ENCODE results near the gene MYO9A. TPM values are rescaled to one million over a fixed set of nuclear protein-coding genes. Genes with fewer than 3 reads are reported as not detected.
"Not testable (repeated sequence)": the region's sequence is repeated elsewhere in the genome, so short reads cannot be mapped to it uniquely, and the experiment has no call there.

The MYO9A gene
- polyA plus RNA-seq, 3 donors = 2.2 to 7.9 (median 5.7) TPM

- WGBS, 3 donors = 93 to 95% (median 95%) methylated on average over 2 of the region's 2 CpGs
Observed at GRCh38 chr15:71932689-71933088, 185.3 kb downstream of the MYO9A start.

GRCh38 chr15:71931261-71931660 lies 186.7 kb downstream of the MYO9A start:
- WGBS, 3 donors = 99 to 100% (median 100%) methylated on average over 1 of the region's 1 CpG
- no peak overlapping the region for H3K27ac ChIP-seq (ENCODE audit: low read depth, low read length)

More at GRCh38 chr15:71932689-71933088, 185.3 kb downstream of the MYO9A start:
- no peak overlapping the region for H3K27ac ChIP-seq (ENCODE audit: low read depth, low read length)

DNA sequence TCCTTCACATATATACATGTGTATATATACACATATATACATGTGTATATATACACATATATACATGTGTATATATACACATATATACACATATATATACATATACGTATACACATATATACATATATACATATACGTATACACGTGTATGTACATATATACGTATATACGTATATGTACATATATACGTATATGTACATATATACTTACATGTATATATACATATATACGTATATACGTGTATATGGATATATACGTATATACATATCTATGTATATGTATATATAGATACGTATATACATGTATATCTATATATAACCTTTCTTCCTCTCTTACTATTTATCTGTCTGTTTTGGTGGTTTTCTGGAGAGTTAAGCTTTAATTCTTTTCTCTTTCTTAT lies 192.8 kb downstream of the MYO9A start:
- H3K27ac ChIP-seq (ENCODE audit: low read depth, low read length) = no peak overlapping the region
- WGBS, 3 donors = 95 to 97% (median 96%) methylated on average over 10 of the region's 10 CpGs

- no peak overlapping the region for H3K27ac ChIP-seq (ENCODE audit: low read depth, low read length)
- WGBS, 3 donors = 91 to 97% (median 97%) methylated on average over 3 of the region's 3 CpGs
Observed at GRCh38 chr15:71921191-71921590, 196.8 kb downstream of the MYO9A start.

DNA sequence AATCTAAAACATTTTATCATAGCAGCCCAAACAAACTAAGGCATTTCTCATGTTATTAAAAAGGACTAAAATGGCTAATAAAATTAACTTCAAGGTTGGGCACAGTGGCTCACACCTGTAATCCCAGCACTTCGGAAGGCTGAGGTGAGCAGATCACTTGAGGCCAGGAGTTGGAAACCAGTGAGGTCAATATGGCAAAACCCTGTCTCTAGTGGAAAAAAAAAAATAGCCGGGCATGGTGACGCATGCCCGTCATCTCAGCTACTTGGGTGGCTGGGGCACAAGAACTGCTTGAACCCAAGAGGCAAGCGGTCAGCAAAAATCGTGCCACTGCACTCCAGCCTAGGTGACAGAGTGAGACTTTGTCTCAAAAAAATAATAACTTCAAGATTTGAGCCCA lies 197.4 kb downstream of the MYO9A start:
- H3K27ac ChIP-seq (ENCODE audit: low read depth, low read length) = no peak overlapping the region
- 95 to 98% (median 96%) methylated on average over 6 of the region's 6 CpGs for WGBS, 3 donors

DNA sequence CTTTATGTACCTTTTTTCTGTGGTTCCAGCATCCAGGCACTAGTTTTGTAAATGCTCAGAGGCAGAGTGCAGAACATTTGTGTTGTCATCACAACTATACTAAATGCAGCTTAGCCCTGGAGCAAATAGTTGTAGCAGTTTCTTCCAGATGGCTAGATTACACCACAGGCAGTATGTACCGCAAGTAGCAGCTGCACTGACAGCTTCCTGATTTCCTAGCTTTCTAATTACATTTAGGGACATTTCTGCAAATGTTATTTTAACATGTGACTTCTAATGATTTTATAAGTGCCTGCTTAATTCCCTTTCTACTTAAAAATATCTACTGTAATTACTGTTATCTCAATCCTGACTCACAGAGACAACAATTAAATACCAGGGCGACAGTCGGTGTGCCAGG lies 201.1 kb downstream of the MYO9A start:
- no peak overlapping the region for H3K27ac ChIP-seq (ENCODE audit: low read depth, low read length)
- WGBS, 3 donors = 78 to 93% (median 85%) methylated on average over 3 of the region's 3 CpGs

- H3K27ac ChIP-seq (ENCODE audit: low read depth, low read length) = no peak overlapping the region
- 91 to 95% (median 95%) methylated on average over 3 of the region's 3 CpGs for WGBS, 3 donors
Observed at GRCh38 chr15:71914092-71914491, 203.9 kb downstream of the MYO9A start.

DNA sequence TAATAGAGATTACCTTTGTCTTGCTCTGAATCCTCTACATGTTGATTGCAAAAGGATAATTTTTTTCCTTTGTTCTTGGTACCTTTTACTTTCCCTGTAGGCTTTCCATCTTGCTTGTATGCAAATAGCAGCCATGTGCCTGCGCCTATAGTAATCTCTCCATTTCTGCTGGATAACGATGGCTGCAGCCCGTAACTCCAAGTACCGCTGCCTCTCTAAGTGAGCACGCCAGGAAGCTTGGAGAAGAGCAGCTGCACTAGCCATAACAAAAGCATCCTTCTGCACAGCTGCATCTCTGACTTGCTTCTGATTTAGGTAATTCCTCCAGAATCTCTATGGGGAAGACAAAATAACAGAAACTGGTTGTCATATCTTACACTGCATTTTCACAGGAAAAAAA lies 218.3 kb downstream of the MYO9A start:
- WGBS, 3 donors = 96 to 98% (median 97%) methylated on average over 5 of the region's 5 CpGs
- no peak overlapping the region for H3K27ac ChIP-seq (ENCODE audit: low read depth, low read length)

- H3K27ac ChIP-seq (ENCODE audit: low read depth, low read length) = no peak overlapping the region
- WGBS, 3 donors = 80 to 95% (median 88%) methylated on average over 1 of the region's 1 CpG
Observed at GRCh38 chr15:71893691-71894090, 224.3 kb downstream of the MYO9A start.

DNA sequence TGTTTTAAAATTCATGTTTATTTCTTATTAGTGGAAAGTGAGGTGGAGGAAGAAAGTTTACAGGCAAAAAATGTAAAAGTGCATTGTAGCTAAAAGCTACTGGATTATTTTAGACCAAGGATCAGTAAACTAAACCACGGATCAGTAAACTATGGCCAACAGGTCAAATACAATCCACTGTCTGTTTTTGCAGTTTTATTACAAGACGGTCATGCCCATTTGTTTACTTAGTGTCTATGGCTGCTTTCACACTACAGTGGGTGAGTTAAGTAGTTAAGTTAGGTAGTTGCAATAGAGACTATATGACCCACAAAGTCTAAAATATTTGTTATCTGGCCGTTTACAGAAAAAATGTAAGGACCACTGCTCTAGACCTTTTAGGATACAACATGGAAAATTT lies 225.6 kb downstream of the MYO9A start:
- H3K27ac ChIP-seq (ENCODE audit: low read depth, low read length) = no peak overlapping the region
- WGBS, 3 donors = 88 to 96% (median 94%) methylated on average over 3 of the region's 3 CpGs

GRCh38 chr15:71891026-71891425 lies 226.9 kb downstream of the MYO9A start:
- no peak overlapping the region for H3K27ac ChIP-seq (ENCODE audit: low read depth, low read length)
- 84 to 85% (median 84%) methylated on average over 4 of the region's 4 CpGs for WGBS, 3 donors

GRCh38 chr15:71889947-71890346 lies 228.0 kb downstream of the MYO9A start:
- WGBS, 3 donors = 97 to 100% (median 97%) methylated on average over 1 of the region's 1 CpG
- H3K27ac ChIP-seq (ENCODE audit: low read depth, low read length) = no peak overlapping the region

DNA sequence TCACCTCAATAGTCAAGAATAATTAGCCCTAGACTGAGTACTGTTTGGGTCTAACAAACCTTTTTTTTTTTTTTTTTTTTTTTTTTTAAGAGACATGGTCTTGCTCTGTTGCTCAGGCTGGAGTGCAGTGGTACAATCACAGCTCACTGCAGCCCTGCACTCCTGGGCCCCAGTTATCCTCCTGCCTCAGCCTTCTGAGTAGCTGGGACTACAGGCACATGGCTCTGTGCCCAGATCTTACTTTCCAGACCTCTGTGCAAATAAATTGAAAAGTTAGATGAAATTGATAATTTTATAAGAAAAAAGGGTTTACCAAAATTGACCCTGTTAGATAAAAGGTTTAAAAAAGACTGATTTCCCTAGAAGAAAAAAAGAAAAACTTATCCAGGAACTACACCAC lies 228.6 kb downstream of the MYO9A start:
- H3K27ac ChIP-seq (ENCODE audit: low read depth, low read length) = no peak overlapping the region

GRCh38 chr15:71888797-71889196 lies 229.2 kb downstream of the MYO9A start:
- H3K27ac ChIP-seq (ENCODE audit: low read depth, low read length) = no peak overlapping the region
- WGBS, 3 donors = 93 to 100% (median 97%) methylated on average over 1 of the region's 1 CpG

DNA sequence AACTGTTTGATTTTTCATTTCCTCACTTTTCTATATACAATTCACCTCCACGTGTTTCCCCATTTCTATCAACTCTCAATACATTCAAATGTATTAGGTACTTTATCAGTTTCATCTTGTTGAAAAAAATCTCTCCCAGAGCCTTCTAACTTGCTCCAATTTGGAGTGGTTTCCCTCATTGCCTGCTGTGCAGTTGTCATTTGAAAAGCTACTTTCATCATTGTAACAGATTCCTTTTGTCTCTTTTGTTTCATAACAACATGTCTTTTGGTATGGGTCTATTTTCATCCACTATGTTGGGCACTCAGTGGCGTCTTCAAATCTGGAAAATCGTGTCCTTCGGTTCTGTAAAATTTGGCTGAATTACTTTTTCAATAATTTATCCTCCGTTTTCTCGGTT lies 232.6 kb downstream of the MYO9A start:
- 94 to 97% (median 95%) methylated on average over 6 of the region's 6 CpGs for WGBS, 3 donors
- no peak overlapping the region for H3K27ac ChIP-seq (ENCODE audit: low read depth, low read length)

- 97 to 100% (median 100%) methylated on average over 1 of the region's 1 CpG for WGBS, 3 donors
- no peak overlapping the region for H3K27ac ChIP-seq (ENCODE audit: low read depth, low read length)
Observed at GRCh38 chr15:71883447-71883846, 234.5 kb downstream of the MYO9A start.

DNA sequence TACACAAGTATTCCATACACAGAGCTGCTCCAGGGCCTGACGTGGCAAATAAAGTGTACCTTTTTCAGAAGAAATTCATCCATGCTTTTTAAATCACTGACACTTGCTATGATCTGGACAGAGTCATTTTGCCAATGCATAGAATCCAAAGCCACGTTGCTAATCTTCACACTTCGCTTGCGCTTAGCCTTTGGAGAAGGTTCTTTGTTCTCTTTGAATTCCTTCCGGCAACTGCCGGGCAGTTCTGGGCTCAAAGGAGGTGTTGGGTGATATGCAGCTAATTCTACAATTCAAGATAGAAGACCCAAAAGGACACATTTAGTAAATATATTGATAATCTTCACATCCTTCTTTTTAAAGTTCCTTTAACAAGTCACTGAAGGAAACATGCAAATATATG lies 237.7 kb downstream of the MYO9A start:
- WGBS, 3 donors = 90 to 93% (median 93%) methylated on average over 6 of the region's 6 CpGs
- H3K27ac ChIP-seq (ENCODE audit: low read depth, low read length) = no peak overlapping the region

- no peak overlapping the region for H3K27ac ChIP-seq (ENCODE audit: low read depth, low read length)
- 86 to 95% (median 90%) methylated on average over 3 of the region's 3 CpGs for WGBS, 3 donors
Observed at GRCh38 chr15:71874245-71874644, 243.7 kb downstream of the MYO9A start.

DNA sequence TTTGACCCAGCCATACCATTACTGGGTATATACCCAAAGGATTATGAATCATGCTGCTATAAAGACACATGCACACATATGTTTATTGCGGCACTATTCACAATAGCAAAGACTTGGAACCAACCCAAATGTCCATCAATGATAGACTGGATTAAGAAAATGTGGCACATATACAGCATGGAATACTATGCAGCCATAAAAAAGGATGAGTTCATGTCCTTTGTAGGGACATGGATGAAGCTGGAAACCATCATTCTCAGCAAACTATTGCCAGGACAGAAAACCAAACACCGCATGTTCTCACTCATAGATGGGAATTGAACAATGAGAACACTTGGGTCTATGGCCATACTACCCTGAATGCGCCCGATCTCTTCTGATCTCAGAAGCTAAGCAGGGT lies 259.7 kb downstream of the MYO9A start:
- H3K27ac ChIP-seq (ENCODE audit: low read depth, low read length) = not testable (repeated sequence)
- 94 to 95% (median 94%) methylated on average over 4 of the region's 4 CpGs for WGBS, 3 donors

- WGBS, 3 donors = 87 to 100% (median 92%) methylated on average over 1 of the region's 1 CpG
- H3K27ac ChIP-seq (ENCODE audit: low read depth, low read length) = no peak overlapping the region
Observed at GRCh38 chr15:71853543-71853942, 264.4 kb downstream of the MYO9A start.

GRCh38 chr15:71844916-71845315 lies 273.0 kb downstream of the MYO9A start:
- no peak overlapping the region for H3K27ac ChIP-seq (ENCODE audit: low read depth, low read length)
- 64 to 89% (median 72%) methylated on average over 2 of the region's 2 CpGs for WGBS, 3 donors
